Suprapubic skin (tissue), 4 donors: ENCODE results near the gene MC2R. TPM values are rescaled to one million over a fixed set of nuclear protein-coding genes. Genes with fewer than 3 reads are reported as not detected.

Experiments used
- DNase-seq, 2 donors: peaks; one replicate each; pipeline ENCODE4 v3.0.0-alpha.2; 2019; ENCODE audit warnings: low spot score in 2 of 2
- H3K27ac ChIP-seq: fragments of 200-600 bp; sonication (generic); one replicate; pipeline ENCODE4 v1.5.1; 2019
- H3K27me3 ChIP-seq: fragments of 200-600 bp; sonication (generic); one replicate; pipeline ENCODE4 v1.5.1; 2019
- H3K36me3 ChIP-seq: fragments of 200-600 bp; sonication (generic); one replicate; pipeline ENCODE4 v1.5.1; 2019
- H3K4me1 ChIP-seq: fragments of 200-600 bp; sonication (generic); one replicate; pipeline ENCODE4 v1.5.1; 2019
- H3K4me3 ChIP-seq: fragments of 200-600 bp; sonication (generic); one replicate; pipeline ENCODE4 v1.5.1; 2019; ENCODE audit warnings: mild to moderate bottlenecking
- H3K9me3 ChIP-seq: fragments of 200-600 bp; sonication (generic); one replicate; pipeline ENCODE4 v1.5.1; 2019
- EP300 ChIP-seq: sonication (generic); formaldehyde crosslinking; IDR thresholded peaks from one replicate; pipeline ENCODE4 v1.6.1; 2017; ENCODE audit warnings: antibody characterized with exemption
- POLR2A ChIP-seq, 2 donors: fragments of 450-650 bp; IDR thresholded peaks; one replicate each; pipeline ENCODE4 v1.6.1; 2017; ENCODE audit warnings: antibody characterized with exemption in 2 of 2, mild to moderate bottlenecking in 2 of 2, moderate library complexity in 2 of 2
- POLR2AphosphoS5 ChIP-seq, 3 donors: sonication (generic); formaldehyde crosslinking; IDR thresholded peaks; one replicate each; pipeline ENCODE4 v1.6.1; 2017; ENCODE audit warnings: antibody characterized with exemption in 3 of 3
- WGBS: methylation state at CpG from one replicate; pipeline ENCODE4 v1.1.5; 2018; 5-methylcytosine and 5-hydroxymethylcytosine counted together
- total RNA-seq, 4 donors: library from RNA; depleted of rRNA; stranded (reverse); fragments of >200 nt; gene quantifications; one replicate each; pipeline ENCODE4 v1.1.0, GENCODE V29; 2016
- TF ChIP-seq, protein P1 (sequence below), 2 donors: fragments of 200-600 bp in 1 of 2; fragments of 450-650 bp in 1 of 2; sonication (generic) in 1 of 2; IDR thresholded peaks; one replicate each; pipeline ENCODE4 v1.5.1; 2016 to 2019; ENCODE audit warnings: antibody characterized with exemption in 2 of 2, mild to moderate bottlenecking in 1 of 2, moderate library complexity in 1 of 2

The MC2R gene
- not detected for total RNA-seq

DNA sequence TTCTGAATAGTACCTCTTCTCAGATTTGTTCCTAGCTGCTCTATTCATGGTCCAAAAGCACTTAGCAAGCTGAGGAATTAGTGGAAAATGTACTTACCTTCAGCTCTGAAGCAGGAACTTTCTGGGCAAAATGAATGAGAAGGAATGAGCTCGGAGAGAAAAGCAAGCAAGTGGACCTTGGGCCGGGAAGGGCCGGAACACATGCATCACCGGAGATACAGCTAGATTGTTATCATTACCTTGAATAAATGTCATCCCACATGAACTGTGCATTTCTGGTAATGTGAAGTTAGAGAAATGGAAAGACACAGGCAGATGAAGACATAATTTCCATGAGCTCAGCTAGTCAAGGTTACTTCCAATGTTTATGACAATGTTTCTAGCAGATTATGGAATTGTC lies at the start of gene MC2R:
Gene MC2R, minus strand, starts transcription at position 146 of the 400 bp plus-strand sequence. CDS start 30,018 bp downstream, outside the sequence.
- H3K4me3 ChIP-seq, result no peak within 1 kb of the TSS
- no peak within 1 kb of the TSS for H3K27ac ChIP-seq
- no peaks in the 10 kb centered on the region for H3K27me3 ChIP-seq
- DNase-seq, result no peak
- no peaks in the 10 kb centered on the region for H3K36me3 ChIP-seq
- TF ChIP-seq POLR2A (IDR thresholded peaks at IDR 0.05), result no peak
- no peak for TF ChIP-seq EP300
- WGBS, result 76% methylated on average over 4 of the region's 4 CpGs
- H3K4me1 ChIP-seq, result peaks cover 13% of the 10 kb centered on the region
- no peaks in the 10 kb centered on the region for H3K9me3 ChIP-seq

DNA sequence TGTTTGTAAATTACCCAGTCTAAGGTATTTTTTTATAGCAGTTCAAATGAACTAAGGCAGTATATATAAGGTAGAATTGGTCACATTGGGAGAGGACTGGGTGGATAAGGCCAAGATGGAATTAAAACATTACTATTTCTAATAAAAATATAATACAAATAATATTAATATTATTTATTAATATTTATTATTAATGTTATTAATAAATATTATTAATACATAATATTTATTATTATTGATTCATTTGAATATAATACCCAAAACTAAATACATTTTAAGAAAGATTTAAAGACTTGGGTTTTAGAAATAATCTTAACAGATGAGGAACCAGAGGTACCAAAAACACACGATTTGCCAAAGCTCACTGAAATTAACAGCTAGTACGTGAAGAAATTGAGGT lies 30.5 kb upstream of the MC2R start:
- no peaks in the 10 kb centered on the region for H3K36me3 ChIP-seq
- no peak overlapping the region for H3K4me3 ChIP-seq
- H3K4me1 ChIP-seq, result no peaks in the 10 kb centered on the region
- no peak for TF ChIP-seq EP300
- TF ChIP-seq, protein P1, sequence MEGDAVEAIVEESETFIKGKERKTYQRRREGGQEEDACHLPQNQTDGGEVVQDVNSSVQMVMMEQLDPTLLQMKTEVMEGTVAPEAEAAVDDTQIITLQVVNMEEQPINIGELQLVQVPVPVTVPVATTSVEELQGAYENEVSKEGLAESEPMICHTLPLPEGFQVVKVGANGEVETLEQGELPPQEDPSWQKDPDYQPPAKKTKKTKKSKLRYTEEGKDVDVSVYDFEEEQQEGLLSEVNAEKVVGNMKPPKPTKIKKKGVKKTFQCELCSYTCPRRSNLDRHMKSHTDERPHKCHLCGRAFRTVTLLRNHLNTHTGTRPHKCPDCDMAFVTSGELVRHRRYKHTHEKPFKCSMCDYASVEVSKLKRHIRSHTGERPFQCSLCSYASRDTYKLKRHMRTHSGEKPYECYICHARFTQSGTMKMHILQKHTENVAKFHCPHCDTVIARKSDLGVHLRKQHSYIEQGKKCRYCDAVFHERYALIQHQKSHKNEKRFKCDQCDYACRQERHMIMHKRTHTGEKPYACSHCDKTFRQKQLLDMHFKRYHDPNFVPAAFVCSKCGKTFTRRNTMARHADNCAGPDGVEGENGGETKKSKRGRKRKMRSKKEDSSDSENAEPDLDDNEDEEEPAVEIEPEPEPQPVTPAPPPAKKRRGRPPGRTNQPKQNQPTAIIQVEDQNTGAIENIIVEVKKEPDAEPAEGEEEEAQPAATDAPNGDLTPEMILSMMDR (IDR thresholded peaks at IDR 0.05), result no peak
- no peak for TF ChIP-seq POLR2A (IDR thresholded peaks at IDR 0.05)
- TF ChIP-seq POLR2AphosphoS5 (IDR thresholded peaks at IDR 0.05), result no peak
- DNase-seq, result no peak
- 87% methylated on average over 2 of the region's 2 CpGs for WGBS
- H3K9me3 ChIP-seq, result no peaks in the 10 kb centered on the region
- no peak overlapping the region for H3K27ac ChIP-seq
- H3K27me3 ChIP-seq, result no peaks in the 10 kb centered on the region

DNA sequence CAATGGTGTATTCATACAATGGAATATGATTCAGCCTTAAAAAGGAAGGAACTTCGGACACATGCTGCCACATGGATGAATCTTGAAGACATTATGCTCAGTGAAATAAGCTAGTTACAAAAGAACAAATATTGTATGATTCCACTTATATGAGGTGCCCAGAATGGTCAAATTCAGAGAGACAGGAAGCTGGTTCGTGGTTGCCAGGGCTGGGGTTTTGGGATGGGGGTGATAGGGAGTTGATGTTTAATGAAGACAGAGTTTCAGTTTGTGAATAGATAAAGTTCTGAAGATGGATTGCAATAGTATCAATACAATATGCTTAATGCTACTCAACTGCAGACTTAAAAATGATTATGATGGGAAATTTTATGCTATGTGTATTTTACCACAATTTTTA lies 28.0 kb upstream of the MC2R start:
- no peak for TF ChIP-seq POLR2AphosphoS5 (IDR thresholded peaks at IDR 0.05)
- TF ChIP-seq EP300, result no peak
- TF ChIP-seq, protein P1 (IDR thresholded peaks at IDR 0.05), result no peak
- TF ChIP-seq POLR2A (IDR thresholded peaks at IDR 0.05), result no peak
- Histone ChIP-seq H3K27ac (no peak overlapping the region), H3K27me3 (no peaks in the 10 kb centered on the region), H3K36me3 (no peaks in the 10 kb centered on the region), H3K4me3 (no peak overlapping the region), H3K4me1 (no peaks in the 10 kb centered on the region), H3K9me3 (no peaks in the 10 kb centered on the region)
- WGBS, result 76% methylated on average over 2 of the region's 2 CpGs
- DNase-seq, result no peak

DNA sequence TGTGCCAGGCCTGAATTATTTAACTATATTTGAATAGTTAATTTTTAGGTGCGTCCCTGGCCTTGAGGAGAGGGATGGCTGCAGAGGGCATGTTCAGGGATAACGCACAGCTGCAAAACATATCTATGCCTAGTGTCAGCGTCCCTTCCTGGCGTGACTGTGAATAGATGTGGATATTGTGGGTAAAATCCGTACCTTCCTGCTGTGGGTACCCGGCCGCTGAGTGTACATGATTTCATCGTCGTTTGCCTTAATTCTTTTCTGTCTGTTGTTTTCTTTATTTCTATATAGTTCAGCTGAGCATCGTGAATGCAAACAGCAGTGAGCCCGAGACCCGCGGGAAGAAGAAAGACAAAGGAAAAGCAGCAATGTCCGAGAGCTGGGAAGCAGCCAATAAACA lies 25.0 kb upstream of the MC2R start:
- no peaks in the 10 kb centered on the region for H3K9me3 ChIP-seq
- no peaks in the 10 kb centered on the region for H3K36me3 ChIP-seq
- DNase-seq, result no peak
- no peaks in the 10 kb centered on the region for H3K27me3 ChIP-seq
- no peaks in the 10 kb centered on the region for H3K4me1 ChIP-seq
- H3K4me3 ChIP-seq, result no peak overlapping the region
- TF ChIP-seq, protein P1 (IDR thresholded peaks at IDR 0.05), result no peak
- no peak for TF ChIP-seq EP300
- no peak overlapping the region for H3K27ac ChIP-seq
- WGBS, result 91% methylated on average over 14 of the region's 14 CpGs

DNA sequence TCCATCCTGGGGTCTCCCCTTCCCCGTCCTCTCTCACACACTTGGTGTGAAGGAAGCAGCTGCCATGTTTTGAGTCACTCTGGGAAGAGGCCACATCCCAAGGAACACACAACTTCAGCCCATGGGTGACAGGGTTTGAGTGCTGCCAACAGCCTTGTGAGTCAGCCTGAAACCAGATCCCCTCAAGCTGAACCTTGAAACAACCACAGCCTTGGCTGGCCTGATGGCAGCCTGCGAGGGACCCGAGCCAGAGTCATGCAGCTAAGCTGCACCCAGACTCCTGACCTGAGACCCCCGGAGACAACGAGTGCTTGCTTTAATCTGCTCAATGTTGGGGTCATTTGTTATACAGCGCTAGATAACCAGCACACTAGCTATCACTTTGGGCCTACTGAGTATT lies 19.3 kb upstream of the MC2R start:
- Histone ChIP-seq H3K9me3 (no peaks in the 10 kb centered on the region), H3K4me3 (no peak overlapping the region), H3K27ac (no peak overlapping the region), H3K36me3 (no peaks in the 10 kb centered on the region), H3K27me3 (no peaks in the 10 kb centered on the region), H3K4me1 (no peaks in the 10 kb centered on the region)
- no peak for DNase-seq
- TF ChIP-seq, protein P1 (IDR thresholded peaks at IDR 0.05), result no peak
- TF ChIP-seq POLR2AphosphoS5 (IDR thresholded peaks at IDR 0.05) (no peak), POLR2A (IDR thresholded peaks at IDR 0.05) (no peak), EP300 (no peak)
- 92% methylated on average over 1 of the region's 6 CpGs for WGBS

DNA sequence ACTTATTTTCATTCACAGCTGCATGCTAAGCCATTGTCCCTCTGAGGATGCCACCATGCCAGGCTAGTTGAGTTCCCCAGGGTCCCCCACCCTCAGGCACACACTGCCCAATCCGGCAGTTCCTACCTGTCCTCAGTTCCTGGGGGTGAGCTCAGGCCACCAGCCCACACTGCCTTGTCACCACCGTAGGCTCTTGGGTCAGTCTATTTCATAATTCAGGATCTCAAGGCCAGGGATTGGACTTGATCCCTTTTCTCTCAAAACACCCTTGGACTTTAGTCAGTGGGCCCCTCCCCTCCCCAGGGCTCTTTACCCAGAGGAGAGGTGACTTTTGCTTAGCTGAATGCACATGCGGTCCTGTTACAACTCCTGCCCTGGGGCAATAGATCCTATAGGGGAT lies 18.7 kb upstream of the MC2R start:
- Histone ChIP-seq H3K27me3 (no peaks in the 10 kb centered on the region), H3K4me1 (no peaks in the 10 kb centered on the region), H3K36me3 (no peaks in the 10 kb centered on the region), H3K4me3 (no peak overlapping the region), H3K9me3 (peaks cover under 1% of the 10 kb centered on the region), H3K27ac (no peak overlapping the region)
- TF ChIP-seq POLR2AphosphoS5 (IDR thresholded peaks at IDR 0.05) (no peak), POLR2A (IDR thresholded peaks at IDR 0.05) (no peak)
- TF ChIP-seq, protein P1 (IDR thresholded peaks at IDR 0.05), result no peak
- no peak for DNase-seq
- WGBS, result 76% methylated on average over 3 of the region's 3 CpGs
